ENCODE measurements around the gene HSF2. TPM values are rescaled to one million over a fixed set of nuclear protein-coding genes. Genes with fewer than 3 reads are reported as not detected.
A peak's percentile ranks its signal among the peaks of the same experiment; 100 is the strongest.

The HSF2 gene
- total and polyA plus RNA-seq, 11 donors = 13.1 to 38.7 (median 23.1) TPM

GRCh38 chr6:122461885-122462284 is 62.4 kb downstream of the HSF2 start:
- Histone ChIP-seq H3K36me3 (peaks cover 0 to 34% (median 27%) of the 10 kb centered on the region in 9 donors), H3K4me3 (no peak overlapping the region), H3K9me3 (no peaks in the 10 kb centered on the region), H3K27ac (no peak overlapping the region), H3K4me1 (peaks cover 0 to 97% (median 78%) of the 10 kb centered on the region in 12 donors), H3K27me3 (no peaks in the 10 kb centered on the region)
- intact Hi-C loops (cut with DNase I) = loop anchor here in 1 of 10 donors (10.0 kb wide), 1 partner anchor 57 kb away; no protein-coding TSS in a partner anchor
- no peak for ATAC-seq
- WGBS, 4 donors = 77 to 90% (median 85%) methylated on average over 2 of the region's 2 CpGs
- no peak for DNase-seq
- TF ChIP-seq CTCF (IDR thresholded peaks at IDR 0.05) = no peak
- no peak for TF ChIP-seq POLR2A (IDR thresholded peaks at IDR 0.05)

GRCh38 chr6:122471107-122472021 is 71.9 kb downstream of the HSF2 start, which contains the start of gene SERINC1:
Gene SERINC1 (minus strand): TSS chr6:122471807. CDS start chr6:122471737, 70 bp downstream.
- 0 to 1% (median 0%) methylated on average over 47 to 49 of the region's 49 CpGs for WGBS, 4 donors

GRCh38 chr6:122472022-122472340 is 72.5 kb downstream of the HSF2 start:
- intact Hi-C loops (cut with DNase I) = loop anchor here in 6 of 10 donors (2.0 to 10.0 kb wide), 4 partner anchors 70 to 77 kb away; partner anchors contain the start of gene HSF2 (in 5 of the 6)
- H3K4me1 ChIP-seq = peaks cover 0 to 44% (median 19%) of the 10 kb centered on the region in 12 donors

More at GRCh38 chr6:122471107-122472021, 71.9 kb downstream of the HSF2 start, which contains the start of gene SERINC1:
- intact Hi-C loops (cut with DNase I) = loop anchor here in 8 of 10 donors (2.0 to 10.0 kb wide), 5 partner anchors 69 to 77 kb away; partner anchors contain the start of gene HSF2 (in 6 of the 8)
- peak within 1 kb of the TSS; percentile 66 to 97 (median 89) for H3K4me3 ChIP-seq
- H3K9me3 ChIP-seq = no peaks in the 10 kb centered on the region
- DNase-seq (peak; percentile 95 to 97 (median 96)), ATAC-seq (peak; percentile 99 to 100 (median 99))
- TF ChIP-seq CTCF (IDR thresholded peaks at IDR 0.05) = no peak
- TF ChIP-seq POLR2A (IDR thresholded peaks at IDR 0.05) = peak; percentile 65 to 74
- peaks cover 0 to 50% (median 22%) of the 10 kb centered on the region in 12 donors for H3K4me1 ChIP-seq
- H3K27ac ChIP-seq = peak within 1 kb of the TSS; percentile 77 to 98 (median 95)
- no peaks in the 10 kb centered on the region for H3K27me3 ChIP-seq
- peaks cover 0 to 15% (median 4%) of the 10 kb centered on the region in 9 donors for H3K36me3 ChIP-seq

More at GRCh38 chr6:122472022-122472340, 72.5 kb downstream of the HSF2 start:
- Histone ChIP-seq H3K27ac (peak overlapping the region; percentile 77 to 98 (median 95)), H3K27me3 (no peaks in the 10 kb centered on the region), H3K9me3 (no peaks in the 10 kb centered on the region), H3K36me3 (peaks cover 0 to 11% (median 0%) of the 10 kb centered on the region in 9 donors), H3K4me3 (peak overlapping the region; percentile 66 to 97 (median 89))
- ATAC-seq (peak in 2 of 4 donors; percentile 44 to 62), DNase-seq (no peak)
- WGBS, 4 donors = 5 to 7% (median 6%) methylated on average over 8 of the region's 8 CpGs
- TF ChIP-seq POLR2A (IDR thresholded peaks at IDR 0.05) = no peak
- TF ChIP-seq CTCF (IDR thresholded peaks at IDR 0.05) = no peak

Data from heart left ventricle (tissue), 16 donors.